MCF 10A (cell line): ENCODE results near the gene CA10. TPM values are rescaled to one million over a fixed set of nuclear protein-coding genes. Genes with fewer than 3 reads are reported as not detected.

Source experiments
- BruUV-seq: library from RNA; stranded (reverse); fragments of 400-500 nt; replicated peaks from 2 replicates; lab custom pipeline; 2021; lab: Mats Ljungman, UMichigan
- CTCF ChIA-PET: fragments of 300-600 bp; sonication (Branson Sonifier 250); formaldehyde crosslinking; extraction: SDS; loops from one replicate; lab custom pipeline; 2021; ENCODE audit warnings: antibody characterized with exemption, inconsistent platforms; lab: Yijun Ruan, JAX
- POLR2A ChIA-PET: fragments of 300-600, 350-650 bp; sonication (Branson Sonifier 250); formaldehyde crosslinking; extraction: SDS; loops from one replicate; lab custom pipeline; 2020; ENCODE audit warnings: antibody characterized with exemption, inconsistent platforms; lab: Yijun Ruan, JAX
- DNase-seq: peaks from one replicate; pipeline ENCODE4 v3.0.0-alpha.2; 2018; ENCODE audit not compliant: unreplicated experiment
- H3K27ac Mint-ChIP-seq: one replicate; pipeline ENCODE4 v1.8.0; 2022; ENCODE audit warnings: mild to moderate bottlenecking, low read depth, mixed read lengths; ENCODE audit not compliant: unreplicated experiment
- H3K27me3 Mint-ChIP-seq: one replicate; pipeline ENCODE4 v1.8.0; 2022; ENCODE audit warnings: mixed read lengths; ENCODE audit not compliant: insufficient read depth, unreplicated experiment
- H3K36me3 Mint-ChIP-seq: one replicate; pipeline ENCODE4 v1.8.0; 2022; ENCODE audit warnings: mild to moderate bottlenecking, moderate library complexity, mixed read lengths; ENCODE audit not compliant: insufficient read depth, unreplicated experiment
- H3K4me1 Mint-ChIP-seq: one replicate; pipeline ENCODE4 v1.8.0; 2022; ENCODE audit warnings: mixed read lengths; ENCODE audit not compliant: insufficient read depth, unreplicated experiment
- H3K4me3 Mint-ChIP-seq: one replicate; pipeline ENCODE4 v1.8.0; 2022; ENCODE audit warnings: mild to moderate bottlenecking, moderate library complexity, mixed read lengths; ENCODE audit not compliant: unreplicated experiment
- H3K9me3 Mint-ChIP-seq: one replicate; pipeline ENCODE4 v1.8.0; 2022; ENCODE audit warnings: mixed read lengths; ENCODE audit not compliant: unreplicated experiment
- CTCF ChIP-seq: fragments of 200-600 bp; IDR thresholded peaks from one replicate; pipeline ENCODE4 v1.8.0; 2022; ENCODE audit warnings: antibody characterized with exemption, mild to moderate bottlenecking; ENCODE audit not compliant: unreplicated experiment
- intact Hi-C: fragments of 100-400 bp; cut with micrococcal nuclease; formaldehyde crosslinking; loops from 2 replicates; pipeline ENCODE4 v1.14.1; 2022
- total RNA-seq: library from RNA; stranded (reverse); gene quantifications from 2 replicates; pipeline ENCODE4 v1.2.3, GENCODE V29; 2022

Gene CA10
- total RNA-seq, 1 experiment from 2014 or later = not detected

- H3K4me1 Mint-ChIP-seq = no peaks in the 10 kb centered on the region
- H3K4me3 Mint-ChIP-seq = no peak overlapping the region
- CTCF ChIA-PET = interaction anchor here (0.8 to 0.9 kb wide), 2 partner anchors 12 to 314 kb away, joined by 3 read pairs; no protein-coding TSS in a partner anchor
- no peak for DNase-seq
- POLR2A ChIA-PET = interaction anchor here (0.7 kb wide), 1 partner anchor 19 kb away, joined by 3 read pairs; no protein-coding TSS in a partner anchor
- BruUV-seq = no TSS peak
- no peak overlapping the region for H3K27ac Mint-ChIP-seq
- no peak for TF ChIP-seq CTCF
- no peaks in the 10 kb centered on the region for H3K9me3 Mint-ChIP-seq
- peaks cover 21% of the 10 kb centered on the region for H3K27me3 Mint-ChIP-seq
- H3K36me3 Mint-ChIP-seq = no peaks in the 10 kb centered on the region
- intact Hi-C loops = no loop called here
Observed at GRCh38 chr17:51833045-51833444, 325.5 kb downstream of the CA10 start.

GRCh38 chr17:51830886-51831285 lies 327.6 kb downstream of the CA10 start:
- no peak overlapping the region for H3K27ac Mint-ChIP-seq
- intact Hi-C loops = no loop called here
- H3K9me3 Mint-ChIP-seq = no peaks in the 10 kb centered on the region
- no TSS peak for BruUV-seq
- H3K4me3 Mint-ChIP-seq = no peak overlapping the region
- ChIA-PET POLR2A (no interaction called here), CTCF (no interaction called here)
- DNase-seq = no peak
- no peaks in the 10 kb centered on the region for H3K4me1 Mint-ChIP-seq
- TF ChIP-seq CTCF = no peak
- H3K27me3 Mint-ChIP-seq = peaks cover 7% of the 10 kb centered on the region
- H3K36me3 Mint-ChIP-seq = no peaks in the 10 kb centered on the region

GRCh38 chr17:51830451-51830850 lies 328.1 kb downstream of the CA10 start:
- POLR2A ChIA-PET = no interaction called here
- no peaks in the 10 kb centered on the region for H3K4me1 Mint-ChIP-seq
- H3K36me3 Mint-ChIP-seq = no peaks in the 10 kb centered on the region
- H3K27me3 Mint-ChIP-seq = peaks cover 3% of the 10 kb centered on the region
- TF ChIP-seq CTCF = no peak
- H3K4me3 Mint-ChIP-seq = no peak overlapping the region
- intact Hi-C loops = no loop called here
- no TSS peak for BruUV-seq
- no peak overlapping the region for H3K27ac Mint-ChIP-seq
- no peak for DNase-seq
- CTCF ChIA-PET = no interaction called here
- no peaks in the 10 kb centered on the region for H3K9me3 Mint-ChIP-seq

- DNase-seq = no peak
- Mint-ChIP-seq H3K27me3 (no peaks in the 10 kb centered on the region), H3K9me3 (no peaks in the 10 kb centered on the region), H3K27ac (no peak overlapping the region), H3K36me3 (no peaks in the 10 kb centered on the region), H3K4me3 (no peak overlapping the region), H3K4me1 (no peaks in the 10 kb centered on the region)
- intact Hi-C loops = no loop called here
- POLR2A ChIA-PET = no interaction called here
- BruUV-seq = no TSS peak
- no peak for TF ChIP-seq CTCF
- CTCF ChIA-PET = interaction anchor here (0.5 to 1.8 kb wide), 6 partner anchors 20 to 244 kb away, joined by 3 to 7 read pairs (median 4); no protein-coding TSS in a partner anchor
Observed at GRCh38 chr17:51828901-51829300, 329.6 kb downstream of the CA10 start.
